HG02759 (cell line): ENCODE data around the gene ZNF92.
A peak's percentile ranks its signal among the peaks of the same experiment; 100 is the strongest.
"Not testable (repeated sequence)": the region's sequence is repeated elsewhere in the genome, so short reads cannot be mapped to it uniquely, and the experiment has no call there.

Experiments used
- ATAC-seq: cut with Tn5 transposase; IDR thresholded peaks from one replicate; pipeline ENCODE4 v1.9.1; 2021; ENCODE audit warnings: mild to moderate bottlenecking, moderate library complexity; ENCODE audit not compliant: unreplicated experiment

The ZNF92 gene

DNA sequence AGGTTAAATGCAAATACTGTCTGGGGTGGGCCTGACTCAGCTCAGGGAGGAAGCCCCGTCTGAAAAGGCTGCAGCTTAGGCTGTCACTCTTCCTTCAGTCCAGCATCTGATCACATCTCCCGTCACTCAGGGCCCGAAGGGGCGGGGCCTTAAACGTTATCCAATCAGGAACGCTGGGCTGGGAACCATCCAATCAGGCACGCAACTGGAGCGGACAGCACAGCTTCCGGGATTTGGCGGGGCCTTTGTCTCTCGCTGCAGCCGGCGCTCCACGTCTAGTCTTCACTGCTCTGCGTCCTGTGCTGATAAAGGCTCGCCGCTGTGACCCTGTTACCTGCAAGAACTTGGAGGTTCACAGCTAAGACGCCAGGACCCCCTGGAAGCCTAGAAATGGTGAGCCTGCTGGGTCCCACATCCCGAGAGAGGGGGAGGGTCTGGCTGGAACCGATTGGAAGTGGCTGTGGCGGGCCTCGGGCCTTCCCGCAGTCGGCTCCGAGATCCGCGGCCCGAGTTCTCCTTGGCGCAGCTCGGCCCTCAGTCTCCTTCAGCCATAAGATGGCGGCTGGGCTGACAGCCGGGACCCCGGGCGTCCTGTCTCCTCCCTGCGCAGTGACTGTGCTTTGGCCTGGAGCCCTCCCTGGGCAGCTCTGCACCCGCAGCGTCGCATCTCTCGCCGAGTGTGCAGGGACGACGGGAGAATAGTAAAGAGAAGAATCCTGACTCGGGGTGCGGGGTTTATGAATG lies at the start of gene ZNF92:
Gene ZNF92, plus strand, starts transcription at position 248 of the 744 bp plus-strand sequence. Its CDS starts 143 bp downstream, at position 391.
- ATAC-seq: peak; percentile 99

DNA sequence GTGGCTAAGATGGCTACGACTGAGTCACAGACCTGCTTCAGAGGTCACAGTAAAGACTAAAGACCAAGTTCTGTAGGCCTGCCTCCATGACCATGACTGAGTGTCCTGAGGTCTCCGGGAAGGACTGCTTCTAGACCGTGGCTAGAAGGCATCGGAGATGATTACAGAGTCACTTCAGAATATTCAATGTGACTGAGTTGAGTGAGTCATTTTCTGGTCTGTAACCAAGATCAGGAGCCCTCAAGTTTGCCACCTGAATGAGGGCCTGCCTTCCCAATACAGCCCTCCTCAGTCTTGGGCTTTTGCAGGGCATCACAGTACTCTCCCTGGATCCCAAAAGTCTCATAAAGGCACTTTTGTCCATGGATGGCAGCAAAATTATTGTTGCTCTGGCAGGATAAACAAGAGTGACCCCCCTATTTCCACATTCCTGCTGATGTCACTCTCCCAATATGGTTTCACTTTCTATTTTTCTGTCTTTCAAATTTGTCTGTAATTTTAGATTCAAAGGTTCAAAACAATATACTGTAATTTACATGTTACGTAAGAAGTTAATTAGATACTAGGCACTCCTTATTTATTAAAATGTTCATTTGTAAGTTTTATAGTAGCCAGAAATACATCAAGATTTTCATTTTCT lies 47.7 kb upstream of the ZNF92 start:
- no peak for ATAC-seq

DNA sequence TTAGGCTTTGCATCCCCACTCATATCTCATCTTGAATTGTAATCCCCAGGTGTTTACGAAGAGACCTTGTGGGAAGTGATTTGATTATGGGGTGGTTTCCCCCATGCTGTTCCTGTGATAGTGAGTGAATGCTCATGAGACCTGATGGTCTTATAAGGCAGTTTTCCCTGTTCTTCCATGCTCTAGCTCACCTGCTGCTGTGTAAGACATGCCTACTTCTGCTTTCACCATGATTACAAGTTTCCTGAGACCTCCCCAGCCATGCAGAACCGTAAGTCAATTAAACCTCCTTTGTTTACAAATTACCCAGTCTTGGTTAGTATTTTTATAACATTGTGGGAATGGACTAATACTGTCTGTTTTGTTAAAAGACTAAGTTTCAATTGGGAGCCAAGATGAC lies 35.3 kb upstream of the ZNF92 start:
- peak; percentile 79 for ATAC-seq

DNA sequence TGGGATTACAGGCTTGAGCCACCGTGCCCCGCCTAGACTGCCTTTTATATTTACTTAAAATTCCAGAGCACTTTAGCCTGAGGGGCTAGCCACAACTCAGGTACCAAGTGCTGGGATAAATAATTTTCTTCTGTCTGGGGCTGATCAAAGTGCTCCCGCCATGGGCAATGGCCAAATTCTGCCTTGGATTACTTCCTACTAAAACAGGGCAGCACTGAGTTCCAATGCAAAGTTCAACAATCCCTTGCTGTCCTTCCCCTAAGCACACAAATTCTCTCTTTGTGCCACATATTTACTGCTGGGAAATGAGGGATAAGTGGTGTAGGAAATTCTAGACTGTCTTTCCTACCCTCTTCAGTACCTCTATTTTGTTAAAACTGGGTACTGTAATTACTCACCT lies 34.4 kb upstream of the ZNF92 start:
- ATAC-seq: no peak

DNA sequence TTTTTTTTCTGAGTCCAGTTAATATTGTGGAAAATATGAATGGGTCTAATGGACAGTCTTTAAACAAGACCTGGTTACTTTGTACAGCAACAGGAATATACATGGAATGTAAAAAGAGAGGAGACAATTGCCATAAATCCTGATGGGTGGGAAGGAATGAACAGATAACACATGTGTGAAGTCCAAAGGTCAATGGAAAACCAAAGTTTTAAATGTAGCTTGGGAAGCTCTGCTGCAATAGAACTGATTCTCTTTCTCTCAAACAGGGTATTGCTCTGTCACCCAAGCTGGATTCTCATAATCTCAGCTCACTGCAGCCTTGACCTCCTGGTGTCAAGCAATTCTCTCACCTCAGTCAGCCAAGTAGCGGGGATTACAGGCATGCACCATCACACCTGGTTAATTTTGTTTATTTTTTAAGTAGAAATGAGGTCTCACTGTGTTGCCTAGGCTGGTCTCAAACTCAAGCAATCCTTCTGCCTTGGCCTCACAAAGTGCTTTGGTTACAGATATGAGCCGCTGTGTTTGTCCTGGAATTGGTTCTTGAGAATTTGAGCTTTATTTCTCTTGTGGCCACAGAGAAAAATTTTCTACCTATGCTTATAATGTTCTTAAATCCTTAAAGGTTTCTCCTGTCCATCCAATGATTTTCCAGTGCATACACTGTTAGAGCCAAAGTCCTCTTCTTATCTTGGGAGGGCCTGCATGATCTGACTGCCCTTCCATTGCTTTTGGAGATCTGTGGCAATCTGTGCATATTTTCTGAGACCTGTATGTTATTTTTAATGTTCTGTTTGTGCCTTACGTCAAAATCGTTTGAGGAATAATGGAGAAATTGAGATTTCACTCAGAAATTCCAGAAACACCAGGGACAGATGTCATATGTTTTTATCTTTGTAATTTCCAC lies 30.7 kb upstream of the ZNF92 start:
- no peak for ATAC-seq

DNA sequence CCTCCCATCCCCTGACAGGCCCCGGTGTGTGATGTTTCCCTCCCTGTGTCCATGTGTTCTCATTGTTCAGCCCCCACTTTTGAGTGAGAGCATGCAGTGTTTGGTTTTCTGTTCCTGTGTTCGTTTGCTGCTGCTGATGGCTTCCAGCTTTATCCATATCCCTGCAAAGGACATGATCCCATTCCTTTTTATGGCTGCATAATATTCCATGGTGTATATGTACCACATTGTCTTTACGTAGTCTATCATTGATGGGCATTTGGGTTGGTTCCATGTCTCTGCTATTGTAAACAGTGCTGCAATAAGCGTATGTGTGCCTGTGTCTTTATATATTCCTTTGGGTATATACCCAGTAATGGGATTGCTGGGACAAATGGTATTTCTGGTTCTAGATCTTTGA lies 29.1 kb upstream of the ZNF92 start:
- ATAC-seq: not testable (repeated sequence)

DNA sequence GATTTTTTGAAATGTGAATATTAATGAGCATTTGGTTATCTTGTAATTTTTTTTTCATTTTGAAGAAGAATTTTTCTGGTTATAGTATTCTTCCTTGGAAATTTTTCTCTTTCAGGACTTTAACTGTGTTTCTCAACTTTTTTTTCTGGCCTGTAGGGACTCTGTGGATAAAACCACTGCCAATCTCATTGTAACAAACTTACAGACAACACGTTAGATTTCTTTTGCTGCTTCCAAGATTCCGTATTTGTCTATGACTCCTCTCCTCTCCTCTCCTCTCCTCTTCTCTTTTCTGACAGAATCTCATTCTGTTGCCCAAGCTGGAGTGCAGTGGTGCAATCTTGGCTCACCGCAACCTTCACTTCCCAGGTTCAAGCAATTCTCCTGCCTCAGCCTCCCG lies 19.4 kb upstream of the ZNF92 start:
- ATAC-seq: no peak

DNA sequence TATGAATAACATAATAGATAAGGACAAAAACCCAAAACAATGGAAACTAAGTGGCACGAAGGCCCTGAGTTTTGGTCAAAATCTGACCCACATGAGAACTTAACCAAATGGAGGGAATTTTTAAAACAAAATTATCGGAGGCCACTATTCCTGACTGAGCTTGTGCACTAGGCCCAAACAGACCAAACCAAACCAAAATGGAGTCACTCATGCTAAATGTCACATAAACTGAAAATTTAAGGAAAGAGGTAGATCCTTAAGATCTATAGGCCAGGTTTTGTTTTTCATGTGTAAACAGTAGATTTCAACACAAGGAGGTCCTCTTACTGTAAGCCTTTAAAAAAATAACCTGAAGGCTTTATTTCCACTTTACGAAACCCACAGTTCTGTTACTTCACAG lies 3.8 kb upstream of the ZNF92 start:
- ATAC-seq: no peak

DNA sequence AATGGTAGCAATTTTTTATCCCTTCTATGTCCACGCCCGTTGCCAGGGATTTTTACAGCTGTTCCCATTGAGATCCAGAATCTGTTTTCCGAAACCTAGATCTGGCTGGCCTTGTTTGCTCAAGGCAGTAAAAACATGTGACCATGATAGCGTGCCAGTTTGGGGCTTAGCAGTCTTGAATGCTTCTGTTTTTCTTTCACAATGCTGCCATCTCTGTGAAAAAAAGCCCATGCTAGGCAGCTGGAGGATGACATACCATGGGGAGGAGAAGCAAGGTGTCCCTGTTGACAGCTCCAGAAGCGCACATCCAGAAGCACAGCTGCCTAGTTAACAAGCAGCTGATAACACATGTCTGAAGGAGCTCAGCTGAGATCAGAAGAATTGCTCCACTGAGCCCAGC lies 2.2 kb upstream of the ZNF92 start:
- no peak for ATAC-seq

DNA sequence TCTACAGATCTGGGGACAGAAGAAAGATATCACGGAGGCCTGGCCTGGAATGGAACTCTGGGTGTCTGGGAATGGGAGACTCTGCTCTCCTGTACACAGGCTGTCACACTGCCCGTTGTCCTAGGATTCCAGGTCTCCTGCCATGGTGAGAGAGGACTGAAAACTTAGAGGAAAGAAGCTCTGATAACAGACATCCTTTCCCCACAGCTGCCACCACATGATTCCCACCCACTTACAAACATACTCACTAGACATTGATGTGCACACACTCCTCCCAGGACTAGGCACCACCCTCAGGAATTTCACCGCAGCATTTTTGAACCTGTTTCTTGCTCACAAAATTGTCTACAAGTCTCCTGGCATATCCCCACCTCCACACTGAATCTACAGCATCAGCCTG lies 5.7 kb downstream of the ZNF92 start:
- no peak for ATAC-seq

DNA sequence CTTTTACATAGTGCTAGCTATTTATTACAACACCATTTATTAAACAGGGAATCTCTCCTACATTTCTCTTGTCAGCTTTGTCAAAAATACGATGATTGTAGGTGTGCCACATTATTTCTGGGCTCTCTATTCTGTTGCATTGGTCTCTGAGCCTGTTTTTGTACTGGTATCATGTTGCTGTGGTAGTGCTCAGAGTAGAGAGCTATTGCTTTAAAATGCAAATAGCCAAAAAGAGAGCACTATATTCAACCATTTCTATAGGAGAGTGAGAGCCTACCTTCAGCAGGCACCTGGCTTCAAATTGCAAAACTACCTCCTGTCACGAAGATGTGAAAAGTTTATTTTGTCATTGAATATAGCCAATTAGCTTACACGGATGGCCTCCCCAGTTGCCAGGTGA lies 8.1 kb downstream of the ZNF92 start:
- no peak for ATAC-seq

DNA sequence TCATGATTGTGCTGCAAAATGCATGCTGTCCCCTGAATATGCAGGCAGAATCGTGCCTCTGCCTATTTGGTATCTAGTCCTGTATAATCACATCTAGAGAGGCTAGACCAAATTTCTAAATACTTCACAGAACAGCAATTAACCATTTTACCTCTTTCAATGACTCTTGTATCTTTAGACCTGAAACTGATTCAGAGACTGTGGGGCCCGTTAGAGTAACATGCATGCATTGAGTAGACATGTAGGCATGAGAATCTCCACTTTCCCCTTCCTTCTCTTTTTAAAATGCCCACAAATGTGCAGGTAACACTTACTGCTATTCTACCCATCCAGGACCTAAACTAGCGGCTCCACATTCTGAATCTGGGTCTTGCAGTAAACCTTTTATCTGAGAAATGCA lies 8.8 kb downstream of the ZNF92 start:
- no peak for ATAC-seq

DNA sequence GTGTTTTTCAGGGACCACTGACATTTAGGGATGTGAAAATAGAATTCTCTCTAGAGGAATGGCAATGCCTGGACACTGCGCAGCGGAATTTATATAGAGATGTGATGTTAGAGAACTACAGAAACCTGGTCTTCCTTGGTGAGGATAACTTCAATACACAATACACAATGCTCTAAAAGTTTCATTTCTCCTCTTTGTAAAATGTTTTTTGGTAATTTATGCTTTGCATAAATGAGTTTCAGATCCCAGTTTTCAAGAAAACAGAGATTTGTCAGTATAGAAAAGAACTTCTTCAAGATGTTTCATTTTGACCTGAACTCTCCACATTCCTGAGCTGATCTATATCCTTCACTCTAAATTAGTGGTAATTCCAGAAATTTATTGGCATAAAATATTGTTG lies 14.2 kb downstream of the ZNF92 start:
- no peak for ATAC-seq

DNA sequence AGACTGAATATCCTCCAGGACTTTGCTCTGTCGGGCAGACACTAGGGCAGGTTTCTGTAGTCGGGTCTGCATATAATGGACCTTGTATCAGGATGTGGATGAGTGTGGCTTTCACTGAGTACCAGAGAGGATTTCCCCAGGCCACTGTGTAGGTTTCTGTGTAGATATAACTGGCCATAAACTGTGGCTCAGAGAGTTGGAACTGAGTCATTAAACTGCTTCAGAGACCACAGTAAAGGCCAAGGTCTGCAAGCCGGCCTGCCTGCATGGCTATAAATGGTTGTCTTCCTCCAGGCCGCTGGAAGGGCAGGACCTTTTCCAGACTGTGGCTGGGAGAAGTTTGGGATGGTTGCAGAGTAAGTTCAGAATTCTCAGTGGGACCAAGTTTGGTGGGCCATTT lies 16.9 kb downstream of the ZNF92 start:
- peak; percentile 88 for ATAC-seq

DNA sequence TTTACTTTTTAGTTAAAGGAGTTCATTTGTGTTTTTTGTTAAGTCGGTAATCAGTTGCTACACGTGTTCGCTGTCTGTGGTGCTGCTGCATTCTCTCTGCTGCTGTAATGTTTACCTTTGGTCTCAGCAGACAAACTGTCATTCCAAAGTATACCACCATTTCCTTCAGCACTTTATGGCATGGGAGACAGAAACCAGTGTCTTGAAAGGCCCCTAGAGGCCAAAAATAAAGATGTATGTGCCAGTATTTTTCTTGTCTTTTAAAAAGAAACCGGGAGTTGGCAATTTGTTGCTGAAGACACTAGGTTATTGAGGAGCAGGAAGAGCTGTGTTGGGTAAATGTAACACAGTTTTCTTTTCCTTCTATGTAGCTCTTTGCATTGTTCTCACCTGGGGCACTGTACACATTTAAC lies 24.1 kb downstream of the ZNF92 start:
- no peak for ATAC-seq

DNA sequence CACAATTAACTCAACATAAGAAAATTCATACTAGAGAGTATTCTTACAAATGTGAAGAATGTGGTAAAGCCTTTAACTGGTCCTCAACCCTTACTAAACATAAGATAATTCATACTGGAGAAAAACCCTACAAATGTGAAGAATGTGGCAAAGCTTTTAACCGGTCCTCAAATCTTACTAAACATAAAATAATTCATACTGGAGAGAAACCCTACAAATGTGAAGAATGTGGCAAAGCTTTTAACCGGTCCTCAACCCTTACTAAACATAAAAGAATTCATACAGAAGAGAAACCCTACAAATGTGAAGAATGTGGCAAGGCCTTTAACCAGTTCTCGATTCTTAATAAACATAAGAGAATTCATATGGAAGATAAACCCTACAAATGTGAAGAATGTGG lies 25.0 kb downstream of the ZNF92 start:
- not testable (repeated sequence) for ATAC-seq

DNA sequence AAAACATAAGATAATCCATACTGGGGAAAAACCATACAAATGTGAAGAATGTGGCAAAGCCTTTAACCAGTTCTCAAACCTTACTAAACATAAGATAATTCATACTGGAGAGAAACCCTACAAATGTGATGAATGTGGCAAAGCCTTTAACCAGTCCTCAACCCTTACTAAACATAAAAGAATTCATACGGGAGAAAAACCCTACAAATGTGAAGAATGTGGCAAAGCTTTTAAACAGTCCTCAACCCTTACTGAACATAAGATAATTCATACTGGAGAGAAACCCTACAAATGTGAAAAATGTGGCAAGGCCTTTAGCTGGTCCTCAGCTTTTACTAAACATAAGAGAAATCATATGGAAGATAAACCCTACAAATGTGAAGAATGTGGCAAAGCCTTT lies 25.4 kb downstream of the ZNF92 start:
- not testable (repeated sequence) for ATAC-seq

DNA sequence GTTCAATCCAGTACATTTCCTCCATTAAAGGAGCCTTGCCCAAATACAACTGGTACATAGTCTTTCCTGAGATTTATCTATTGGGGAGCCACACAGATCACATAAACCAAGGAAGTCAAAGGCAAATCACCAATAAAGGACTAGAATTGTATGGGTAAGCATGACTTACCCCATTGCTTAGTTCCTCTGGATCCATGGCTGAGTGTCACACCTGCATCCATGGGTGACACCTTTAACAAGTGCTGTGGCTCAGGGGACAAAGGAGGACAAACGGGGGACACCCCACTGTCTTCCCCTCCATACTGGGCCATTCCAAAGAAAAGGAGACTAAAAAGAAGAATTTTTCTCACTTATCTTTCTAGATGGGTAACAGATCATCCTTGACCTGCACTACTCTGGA lies 30.4 kb downstream of the ZNF92 start:
- ATAC-seq: no peak

DNA sequence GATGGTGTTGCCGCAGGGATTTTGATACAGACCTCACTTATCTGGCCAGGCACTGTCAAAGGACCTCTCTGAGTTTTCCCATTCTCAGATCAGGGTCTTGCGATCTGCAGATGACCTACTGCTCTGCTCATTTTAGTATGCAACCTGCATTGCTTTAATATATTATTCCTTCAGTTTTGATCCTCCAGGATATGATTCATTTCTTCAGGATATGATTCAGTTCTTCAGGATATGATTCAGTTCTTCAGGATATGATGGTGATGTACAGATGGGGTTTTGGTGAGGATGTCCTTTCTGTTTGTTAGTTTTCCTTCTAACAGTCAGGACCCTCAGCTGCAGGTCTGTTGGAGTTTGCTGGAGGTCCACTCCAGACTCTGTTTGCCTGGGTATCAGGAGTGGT lies 33.1 kb downstream of the ZNF92 start:
- ATAC-seq: not testable (repeated sequence)

DNA sequence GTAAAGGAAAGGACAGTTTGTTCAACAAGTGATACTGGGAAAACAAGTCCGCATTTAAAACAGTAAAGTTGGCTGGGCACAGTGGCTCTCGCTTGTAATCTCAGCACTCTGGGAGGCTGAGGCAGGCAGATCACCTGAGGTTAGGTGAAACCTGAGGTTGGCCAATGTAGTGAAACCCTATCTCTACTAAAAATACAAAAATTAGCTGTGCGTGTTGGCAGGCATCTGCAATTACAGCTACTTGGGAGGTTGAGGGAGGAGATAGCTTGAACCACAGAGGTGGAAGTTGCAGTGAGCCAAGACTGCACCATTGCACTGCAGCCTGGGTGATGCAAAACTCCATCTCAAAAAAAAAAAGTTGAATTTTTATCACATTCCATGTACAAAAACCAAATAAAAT lies 35.7 kb downstream of the ZNF92 start:
- ATAC-seq: no peak

DNA sequence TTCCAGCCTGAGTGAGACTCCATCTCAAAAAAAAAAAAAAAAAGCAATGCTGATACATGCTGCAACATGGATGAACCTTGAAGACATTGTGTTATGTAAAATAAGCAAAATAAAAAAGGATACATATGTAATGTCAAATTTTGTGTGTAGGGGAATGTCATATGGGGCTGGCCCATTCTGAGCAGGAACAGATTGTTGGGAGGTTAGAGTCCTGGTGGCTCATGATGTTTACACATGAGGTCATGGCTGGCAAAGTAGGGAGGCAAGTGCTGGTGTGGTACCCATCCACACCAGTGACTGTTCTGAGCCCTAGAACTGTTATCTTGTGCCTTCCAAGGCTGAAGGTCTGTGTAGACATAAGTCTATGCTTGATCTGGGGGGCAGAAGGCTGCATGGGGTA lies 37.6 kb downstream of the ZNF92 start:
- no peak for ATAC-seq

DNA sequence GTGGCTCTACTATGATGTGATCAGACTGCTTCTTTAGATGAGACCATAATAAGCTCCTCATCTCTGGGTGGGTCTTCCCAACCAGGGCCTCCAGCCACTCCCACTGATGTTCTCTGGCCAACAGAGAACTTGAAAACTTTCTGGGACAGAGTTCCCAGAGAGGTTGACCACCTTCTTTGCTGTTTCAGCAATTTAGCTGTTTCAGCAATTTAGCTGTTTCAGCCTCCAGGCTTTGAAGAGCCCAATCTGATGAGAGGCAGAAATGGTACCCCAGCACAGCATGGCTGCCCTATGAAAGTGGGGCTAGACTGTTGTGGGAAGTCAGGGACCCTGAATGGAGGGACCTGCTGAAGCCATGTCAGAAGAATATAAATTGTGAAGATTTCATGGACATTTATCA lies 49.0 kb downstream of the ZNF92 start:
- ATAC-seq: no peak
